HT1080 (cell line): ENCODE results near the gene IL36RN. TPM values are rescaled to one million over a fixed set of nuclear protein-coding genes. Genes with fewer than 3 reads are reported as not detected.
"Not testable (repeated sequence)": the region's sequence is repeated elsewhere in the genome, so short reads cannot be mapped to it uniquely, and the experiment has no call there.

ENCODE experiments used
- DNase-seq: peaks from one replicate; pipeline ENCODE4 v3.0.0-alpha.2; 2015; ENCODE audit warnings: low read depth
- small RNA-seq: library from RNA; depleted of rRNA; stranded (forward); fragments of <200 nt; gene quantifications from one replicate; pipeline ENCODE3, GENCODE V24; 2014
- total RNA-seq: library from RNA; depleted of rRNA; stranded (reverse); fragments of >200 nt; shearing (Covaris generic); gene quantifications from 2 replicates; pipeline ENCODE4 v1.2.3, GENCODE V29; 2014; rRNA removed

Gene IL36RN
- total RNA-seq, 1 experiment from 2014 or later = not detected

GRCh38 chr2:113096842-113097618 lies 38.0 kb downstream of the IL36RN start:
- DNase-seq = not testable (repeated sequence)

- DNase-seq = no peak
Measured at GRCh38 chr2:113098041-113098440, 39.0 kb downstream of the IL36RN start.

GRCh38 chr2:113098532-113098931 lies 39.5 kb downstream of the IL36RN start:
- DNase-seq = no peak

- DNase-seq = no peak
Measured at GRCh38 chr2:113102133-113102532, 43.1 kb downstream of the IL36RN start.

GRCh38 chr2:113103277-113103676 lies 44.3 kb downstream of the IL36RN start:
- no peak for DNase-seq

GRCh38 chr2:113104054-113104611 lies 45.1 kb downstream of the IL36RN start:
- no peak for DNase-seq

- DNase-seq = peak; percentile 63
Measured at GRCh38 chr2:113105047-113105785, 46.2 kb downstream of the IL36RN start.

- no peak for DNase-seq
Measured at GRCh38 chr2:113111121-113111520, 52.1 kb downstream of the IL36RN start.

GRCh38 chr2:113111823-113112287 lies 52.9 kb downstream of the IL36RN start:
- DNase-seq = no peak

GRCh38 chr2:113112441-113112840 lies 53.4 kb downstream of the IL36RN start:
- no peak for DNase-seq

- DNase-seq = no peak
Measured at GRCh38 chr2:113112871-113113270, 53.9 kb downstream of the IL36RN start.

GRCh38 chr2:113113807-113114206 lies 54.8 kb downstream of the IL36RN start:
- no peak for DNase-seq

Small RNA genes lying within 50 kb of the gene (small RNA-seq; reads per million reads assigned to genes)
- gene RNU6-1180P = not detected

Other genes with a start within 250 kb of the IL36RN start
- gene IL1B, start 222.4 kb upstream of the IL36RN start, total RNA-seq = 4.1 and 9.5 TPM in 2 replicates
- gene IL37, start 148.0 kb upstream of the IL36RN start, total RNA-seq = not detected in 2 replicates
- gene IL36G, start 81.2 kb upstream of the IL36RN start, total RNA-seq = not detected in 2 replicates
- gene IL36A, start 53.7 kb upstream of the IL36RN start, total RNA-seq = not detected in 2 replicates
- not detected in 2 replicates for gene IL36B, start 6.3 kb upstream of the IL36RN start, total RNA-seq
- gene IL1F10, start 8.8 kb downstream of the IL36RN start, total RNA-seq = not detected in 2 replicates
- gene IL1RN, start 68.4 kb downstream of the IL36RN start, total RNA-seq = 0.10 TPM in 1 of 2 replicates, not detected in the other
- 41.6 and 44.5 TPM in 2 replicates for gene PSD4, start 114.8 kb downstream of the IL36RN start, total RNA-seq
- 5.9 and 11.3 TPM in 2 replicates for gene PAX8, start 219.7 kb downstream of the IL36RN start, total RNA-seq